OCI-LY7 (cell line): Measurements from ENCODE around the gene CD81. TPM values are rescaled to one million over a fixed set of nuclear protein-coding genes. Genes with fewer than 3 reads are reported as not detected.
A peak's percentile ranks its signal among the peaks of the same experiment; 100 is the strongest.

Experiments
- BruUV-seq: library from RNA; stranded (reverse); fragments of 400-500 nt; replicated peaks from 2 replicates; lab custom pipeline; 2021; lab: Mats Ljungman, UMichigan
- CTCF ChIA-PET: fragments of 300-600 bp; sonication (Branson Sonifier 250); formaldehyde crosslinking; loops from one replicate; lab custom pipeline; 2022; ENCODE audit warnings: antibody characterized with exemption; ENCODE audit not compliant: unreplicated experiment; lab: Charles Lee
- POLR2A ChIA-PET: fragments of 300-600 bp; sonication (Branson Sonifier 250); formaldehyde crosslinking; loops from one replicate; lab custom pipeline; 2022; ENCODE audit warnings: antibody characterized with exemption; lab: Charles Lee
- DNase-seq: peaks from one replicate; pipeline ENCODE4 v3.0.0-alpha.2; 2015; ENCODE audit warnings: low spot score
- H2AFZ ChIP-seq: fragments of 200-600 bp; sonication (generic), shearing (Covaris generic); 2 replicates; pipeline ENCODE4 v1.6.1; 2014; ENCODE audit warnings: mild to moderate bottlenecking, antibody characterized with exemption, low read length, moderate library complexity
- H3K27ac ChIP-seq: fragments of 200-600 bp; sonication (generic); 2 replicates; pipeline ENCODE4 v1.5.1; 2014; ENCODE audit warnings: mixed run types, low read depth, mild to moderate bottlenecking, moderate library complexity, low read length, inconsistent platforms; ENCODE audit not compliant: poor library complexity, severe bottlenecking
- H3K36me3 ChIP-seq: fragments of 200-600 bp; sonication (generic); 2 replicates; pipeline ENCODE4 v1.6.1; 2014; ENCODE audit warnings: mild to moderate bottlenecking, antibody characterized with exemption, low read length, moderate library complexity, mixed read lengths; ENCODE audit not compliant: insufficient read depth
- H3K4me1 ChIP-seq: fragments of 200-600 bp; sonication (generic); 2 replicates; pipeline ENCODE4 v1.5.1; 2014; ENCODE audit warnings: mild to moderate bottlenecking, low read length; ENCODE audit not compliant: insufficient read depth, poor library complexity, severe bottlenecking
- H3K4me2 ChIP-seq: fragments of 200-600 bp; sonication (generic); 2 replicates; pipeline ENCODE4 v1.6.1; 2014; ENCODE audit warnings: mild to moderate bottlenecking, low read length
- H3K4me3 ChIP-seq: fragments of 200-600 bp; sonication (generic); 2 replicates; pipeline ENCODE4 v1.5.1; 2014; ENCODE audit warnings: mild to moderate bottlenecking, low read depth, low read length; ENCODE audit not compliant: poor library complexity, severe bottlenecking
- H3K79me2 ChIP-seq: fragments of 200-600 bp; sonication (generic); 2 replicates; pipeline ENCODE4 v1.6.1; 2016; ENCODE audit warnings: low read depth, mild to moderate bottlenecking, low read length, moderate library complexity, mixed read lengths; ENCODE audit not compliant: insufficient read depth
- H3K9me2 ChIP-seq: fragments of 200-600 bp; sonication (generic); 2 replicates; pipeline ENCODE4 v1.6.1; 2016; ENCODE audit warnings: mild to moderate bottlenecking, low read length, mixed read lengths; ENCODE audit not compliant: insufficient read depth
- H3K9me3 ChIP-seq: fragments of 200-600 bp; sonication (generic); 2 replicates; pipeline ENCODE4 v1.6.1; 2014; ENCODE audit warnings: mild to moderate bottlenecking, mixed run types, low read length, mixed read lengths
- H4K20me1 ChIP-seq: fragments of 200-600 bp; sonication (generic); 2 replicates; pipeline ENCODE4 v1.6.1; 2014; ENCODE audit warnings: mild to moderate bottlenecking, antibody characterized with exemption, low read length, moderate library complexity, mixed read lengths; ENCODE audit not compliant: insufficient read depth
- EZH2phosphoT487 ChIP-seq: fragments of 200-600 bp; sonication (generic); IDR thresholded peaks from 2 replicates; pipeline ENCODE4 v1.6.1; 2018; ENCODE audit warnings: low read depth, borderline replicate concordance, mild to moderate bottlenecking, mixed run types, antibody characterized with exemption, low read length, moderate library complexity, mixed read lengths
- intact Hi-C: fragments of 100-400 bp; cut with micrococcal nuclease; formaldehyde crosslinking; loops from one replicate; pipeline ENCODE4 v1.10.0; 2022; ENCODE audit not compliant: unreplicated experiment
- total RNA-seq, 2 experiments: library from RNA; depleted of rRNA in 1 of 2; stranded (reverse); fragments of >200 nt in 1 of 2; shearing (Covaris generic) in 1 of 2; gene quantifications; 2 replicates each; pipeline ENCODE4 v1.2.3, GENCODE V29; 2014 to 2022
- TF ChIP-seq, protein P1 (sequence below): fragments of 200-600 bp; sonication (generic); conservative IDR thresholded peaks from 2 replicates; pipeline ENCODE4 v1.5.1; 2014; ENCODE audit warnings: mild to moderate bottlenecking, antibody characterized with exemption, low read length, moderate library complexity, mixed read lengths

CD81 gene
- total RNA-seq, 2 experiments from 2014 or later: 290 to 343 TPM

DNA sequence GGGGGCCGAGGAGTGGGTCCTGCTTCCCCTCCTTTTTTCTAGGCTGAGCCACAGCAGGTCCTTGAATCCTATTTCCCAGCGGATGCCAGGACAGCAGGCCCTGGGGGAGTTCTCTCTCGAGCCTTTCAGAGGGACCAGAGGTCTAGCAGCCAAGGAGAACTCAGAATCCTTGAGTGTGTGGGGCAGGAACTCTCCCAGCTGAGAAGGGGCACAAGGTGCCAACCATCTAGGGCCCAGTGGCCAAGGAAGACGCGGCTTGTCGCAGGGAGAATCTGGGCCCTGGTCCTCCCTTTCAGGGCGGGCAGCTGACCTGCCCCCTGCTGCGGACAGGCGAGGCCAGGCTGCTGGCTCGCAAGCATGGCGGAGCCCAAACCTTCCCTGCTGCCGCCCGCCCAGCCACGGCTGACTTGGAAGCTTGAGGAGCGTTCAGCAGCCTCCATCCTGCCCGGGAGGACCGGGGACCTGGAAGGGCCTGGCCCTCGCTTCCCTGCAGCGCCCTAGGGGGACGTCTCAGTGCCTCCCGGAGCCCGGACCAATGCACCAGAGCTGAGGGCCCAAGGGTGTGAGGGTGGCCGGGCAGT is 22.5 kb downstream of the CD81 start:
- no peak for DNase-seq
- H3K9me2 ChIP-seq: no peaks in the 10 kb centered on the region
- H2AFZ ChIP-seq: no peak overlapping the region
- CTCF ChIA-PET: interaction anchor here (0.9 kb wide), 1 partner anchor 94 kb away, joined by 3 read pairs; no protein-coding TSS in a partner anchor
- TF ChIP-seq, protein P1, sequence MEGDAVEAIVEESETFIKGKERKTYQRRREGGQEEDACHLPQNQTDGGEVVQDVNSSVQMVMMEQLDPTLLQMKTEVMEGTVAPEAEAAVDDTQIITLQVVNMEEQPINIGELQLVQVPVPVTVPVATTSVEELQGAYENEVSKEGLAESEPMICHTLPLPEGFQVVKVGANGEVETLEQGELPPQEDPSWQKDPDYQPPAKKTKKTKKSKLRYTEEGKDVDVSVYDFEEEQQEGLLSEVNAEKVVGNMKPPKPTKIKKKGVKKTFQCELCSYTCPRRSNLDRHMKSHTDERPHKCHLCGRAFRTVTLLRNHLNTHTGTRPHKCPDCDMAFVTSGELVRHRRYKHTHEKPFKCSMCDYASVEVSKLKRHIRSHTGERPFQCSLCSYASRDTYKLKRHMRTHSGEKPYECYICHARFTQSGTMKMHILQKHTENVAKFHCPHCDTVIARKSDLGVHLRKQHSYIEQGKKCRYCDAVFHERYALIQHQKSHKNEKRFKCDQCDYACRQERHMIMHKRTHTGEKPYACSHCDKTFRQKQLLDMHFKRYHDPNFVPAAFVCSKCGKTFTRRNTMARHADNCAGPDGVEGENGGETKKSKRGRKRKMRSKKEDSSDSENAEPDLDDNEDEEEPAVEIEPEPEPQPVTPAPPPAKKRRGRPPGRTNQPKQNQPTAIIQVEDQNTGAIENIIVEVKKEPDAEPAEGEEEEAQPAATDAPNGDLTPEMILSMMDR: no peak
- no peak for TF ChIP-seq EZH2phosphoT487
- H4K20me1 ChIP-seq: no peaks in the 10 kb centered on the region
- H3K4me3 ChIP-seq: peak overlapping the region; percentile 77
- H3K4me2 ChIP-seq: peak overlapping the region; percentile 88
- H3K79me2 ChIP-seq: peaks cover 16% of the 10 kb centered on the region
- TSS peak; percentile 67 for BruUV-seq
- peak overlapping the region; percentile 80 for H3K27ac ChIP-seq
- no peaks in the 10 kb centered on the region for H3K9me3 ChIP-seq
- intact Hi-C loops: loop anchor here (1.0 to 5.0 kb wide), 4 partner anchors 15 to 202 kb away; no protein-coding TSS in a partner anchor
- POLR2A ChIA-PET: interaction anchor here (2.8 kb wide), 1 partner anchor 13 kb away, joined by 13 read pairs; no protein-coding TSS in a partner anchor
- peaks cover 28% of the 10 kb centered on the region for H3K4me1 ChIP-seq
- peaks cover 80% of the 10 kb centered on the region for H3K36me3 ChIP-seq

DNA sequence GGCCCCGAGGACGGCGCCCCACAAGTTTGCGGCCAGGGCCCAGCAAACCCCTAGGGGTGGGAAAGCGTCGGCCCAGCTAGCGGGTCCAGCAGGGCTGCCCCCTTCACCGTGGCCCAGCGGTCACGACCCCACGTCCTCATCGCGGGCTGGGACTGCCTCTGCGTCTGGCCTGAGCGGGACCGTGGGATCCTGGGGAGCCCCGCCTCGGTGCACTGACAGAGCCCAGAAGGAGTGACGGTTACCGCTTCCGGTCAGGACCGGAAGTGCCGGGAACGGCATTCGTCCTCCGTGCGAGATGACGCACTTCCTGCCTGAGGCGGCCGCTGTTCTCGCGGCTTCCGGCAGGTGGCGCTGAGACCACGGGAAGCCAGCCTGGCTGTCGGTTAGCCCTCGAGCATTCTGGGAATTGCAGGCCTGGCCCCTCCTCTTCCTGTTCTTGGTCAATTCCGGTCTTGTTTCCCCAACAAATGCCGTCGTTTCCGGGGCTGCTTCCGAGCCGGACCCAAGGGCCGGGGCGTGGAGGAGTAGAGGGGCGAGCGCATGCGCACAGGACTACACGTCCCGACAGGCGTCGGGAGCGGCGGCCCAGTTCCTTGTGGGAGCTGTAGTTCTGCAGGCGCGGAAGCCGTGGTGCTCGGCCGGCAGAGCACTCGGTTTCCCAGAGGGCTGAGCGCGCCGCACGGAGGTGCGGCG is 23.1 kb downstream of the CD81 start, which contains the start of gene TSSC4:
Gene TSSC4 (plus strand): TSS at position 682 of the 693 bp plus-strand sequence. CDS start 1,884 bp downstream, outside the sequence.
- intact Hi-C loops: loop anchor here (1.0 to 5.0 kb wide), 4 partner anchors 15 to 203 kb away; no protein-coding TSS in a partner anchor
- Histone ChIP-seq H3K4me2 (peak within 1 kb of the TSS; percentile 98), H3K9me2 (no peaks in the 10 kb centered on the region), H3K36me3 (peaks cover 74% of the 10 kb centered on the region), H3K4me3 (peak within 1 kb of the TSS; percentile 99), H3K9me3 (no peaks in the 10 kb centered on the region), H3K79me2 (peaks cover 16% of the 10 kb centered on the region), H3K4me1 (peaks cover 23% of the 10 kb centered on the region), H3K27ac (peak within 1 kb of the TSS; percentile 80), H2AFZ (peak within 1 kb of the TSS; percentile 10; the same call in 1 of the 2 replicates), H4K20me1 (no peaks in the 10 kb centered on the region)
- POLR2A ChIA-PET: interaction anchor here (0.6 to 2.8 kb wide), 4 partner anchors 8 to 114 kb away, joined by 4 to 13 read pairs (median 5); no protein-coding TSS in a partner anchor
- TF ChIP-seq EZH2phosphoT487: no peak
- TF ChIP-seq, protein P1: peak; percentile 89
- BruUV-seq: no TSS peak
- CTCF ChIA-PET: no interaction called here
- peak; percentile 100 for DNase-seq
